K562 (cell line): Measurements from ENCODE around the gene B2M. TPM values are rescaled to one million over a fixed set of nuclear protein-coding genes. Genes with fewer than 3 reads are reported as not detected.

Experiments
- DPF2 ChIP-seq: fragments of 450-650 bp; IDR thresholded peaks from 2 replicates; pipeline ENCODE4 v1.6.1; 2016
- E2F6 ChIP-seq, 2 experiments: IDR thresholded peaks; 2 replicates each; pipeline ENCODE4 v1.6.1; 2011; ENCODE audit warnings: borderline replicate concordance in 1 of 2, control low read depth in 1 of 2, low read depth in 1 of 2, low read length in 1 of 2, mild to moderate bottlenecking in 1 of 2, mixed read lengths in 1 of 2, moderate library complexity in 1 of 2; ENCODE audit not compliant: insufficient read depth in 1 of 2, insufficient read length in 1 of 2, poor library complexity in 1 of 2, severe bottlenecking in 1 of 2; ENCODE audit errors: extremely low read depth in 1 of 2
- JUN ChIP-seq, 2 experiments: sonication (generic) in 1 of 2; formaldehyde crosslinking in 1 of 2; IDR thresholded peaks; 2 replicates each; pipeline versions ENCODE4 v1.6.1 to v1.8.0; 2012 to 2022; ENCODE audit warnings: borderline replicate concordance in 2 of 2, mild to moderate bottlenecking in 2 of 2, improper control_type of control experiment in 1 of 2, low read depth in 1 of 2, low read length in 1 of 2, missing genetic modification reagents in 1 of 2
- JUND ChIP-seq, 2 experiments: IDR thresholded peaks; 2 replicates in 1 of 2; 3 replicates in 1 of 2; pipeline ENCODE4 v1.6.1; 2011; ENCODE audit warnings: borderline replicate concordance in 2 of 2, low read depth in 2 of 2, low read length in 2 of 2, improper control_type of control experiment in 1 of 2, missing biosample characterization in 1 of 2, missing genetic modification characterization in 1 of 2, missing genetic modification reagents in 1 of 2
- MCM3 ChIP-seq: fragments of 450-650 bp; IDR thresholded peaks from 2 replicates; pipeline ENCODE4 v1.6.1; 2016
- RB1 ChIP-seq: fragments of 450-650 bp; IDR thresholded peaks from 2 replicates; pipeline ENCODE4 v1.6.1; 2017; ENCODE audit warnings: low read depth, mild to moderate bottlenecking
- SMAD3 ChIP-seq: fragments of 450-650 bp; formaldehyde crosslinking; conservative IDR thresholded peaks from 2 replicates; pipeline ENCODE4 v1.4.0; 2020; ENCODE audit warnings: mild to moderate bottlenecking
- STAT5A ChIP-seq: IDR thresholded peaks from 2 replicates; pipeline ENCODE4 v1.6.1; 2012; ENCODE audit warnings: low read length, inconsistent platforms, borderline replicate concordance
- TFE3 ChIP-seq: fragments of 450-650 bp; formaldehyde crosslinking; IDR thresholded peaks from 2 replicates; pipeline ENCODE4 v1.4.0; 2020; ENCODE audit warnings: mild to moderate bottlenecking, mixed read lengths
- THRA ChIP-seq: fragments of 450-650 bp; IDR thresholded peaks from 2 replicates; pipeline ENCODE4 v1.6.1; 2017; ENCODE audit warnings: mild to moderate bottlenecking, moderate library complexity
- ZBTB11 ChIP-seq, 3 experiments: fragments of 200-800 bp in 1 of 3; fragments of 250-450 bp in 1 of 3; fragments of 450-650 bp in 1 of 3; sonication (Bioruptor Pico) in 1 of 3; sonication (Bioruptor generic) in 1 of 3; formaldehyde crosslinking in 1 of 3; IDR thresholded peaks; 2 replicates each; pipeline versions ENCODE4 v1.6.1 to v1.8.0; 2016 to 2022; ENCODE audit warnings: mild to moderate bottlenecking in 2 of 3, missing genetic modification characterization in 2 of 3, missing compliant biosample characterization in 1 of 3, moderate library complexity in 1 of 3
- ZFX ChIP-seq: sonication (generic); formaldehyde crosslinking; IDR thresholded peaks from 2 replicates; pipeline ENCODE4 v1.8.0; 2022; ENCODE audit warnings: mild to moderate bottlenecking, missing genetic modification reagents, moderate library complexity
- ZNF232 ChIP-seq: sonication (generic); formaldehyde crosslinking; IDR thresholded peaks from 2 replicates; pipeline ENCODE4 v1.8.0; 2022; ENCODE audit warnings: mild to moderate bottlenecking, missing genetic modification reagents
- ZNF408 ChIP-seq: fragments of 250-450 bp; sonication (Bioruptor Pico); IDR thresholded peaks from 2 replicates; pipeline ENCODE4 v1.4.0; 2020; ENCODE audit warnings: low read depth, mild to moderate bottlenecking, moderate library complexity
- ZNF57 ChIP-seq: fragments of 450-650 bp; formaldehyde crosslinking; IDR thresholded peaks from 2 replicates; pipeline ENCODE4 v1.4.0; 2020; ENCODE audit warnings: mild to moderate bottlenecking, moderate library complexity
- ZNF740 ChIP-seq, 3 experiments: fragments of 200-800 bp in 1 of 3; sonication (Bioruptor generic) in 1 of 3; sonication (generic) in 1 of 3; formaldehyde crosslinking in 1 of 3; IDR thresholded peaks; 2 replicates each; pipeline versions ENCODE4 v1.6.1 to v1.8.0; 2016 to 2022; ENCODE audit warnings: mild to moderate bottlenecking in 2 of 3, missing compliant biosample characterization in 2 of 3, missing genetic modification characterization in 2 of 3, missing genetic modification reagents in 1 of 3
- polyA plus RNA-seq, 8 experiments: library from polyadenylated mRNA; depleted of rRNA in 4 of 8; stranded (reverse) in 5 of 8; unstranded in 3 of 8; fragments of >200 nt; fragmentation: Nextera tagmentation in 2 of 8; fragmentation: Illumina TruSeq in 1 of 8; extraction: Ambion mirVana in 2 of 8; extraction: Trizol in 1 of 8; gene quantifications; 2 replicates each; pipeline versions ENCODE4 v1.2.1 to v1.2.3, GENCODE V29; 2011 to 2014; ENCODE audit warnings: inconsistent platforms in 1 of 8, missing spikeins in 1 of 8
- total RNA-seq, 7 experiments: library from RNA; depleted of rRNA in 6 of 7; stranded (reverse); fragments of >200 nt in 6 of 7; fragmentation: Illumina TruSeq in 2 of 7; extraction: Trizol in 2 of 7; gene quantifications; 2 replicates each; pipeline versions ENCODE4 v1.2.1 to v1.2.3, GENCODE V29; 2011 to 2021; ENCODE audit warnings: low replicate concordance in 1 of 7

The B2M gene
- total and polyA plus RNA-seq, 9 of the 15 experiments (the other 6 are each of a cell fraction or from before 2014, with no cell fraction given): 460 to 3,138 (median 1,032) TPM

GRCh38 chr15:44711096-44711742 is at the start of gene B2M, which contains the start of gene PATL2 (continued):
- TF ChIP-seq TFE3 (CRISPR knock-in tag): peak; percentile 63
- no peak for TF ChIP-seq THRA
- no peak for TF ChIP-seq SMAD3 (CRISPR knock-in tag)
- TF ChIP-seq ZBTB11 (CRISPR knock-in tag; IDR thresholded peaks at IDR 0.05): no peak
- TF ChIP-seq ZNF232 (CRISPR knock-in tag): peak; percentile 46; the same call in 1 of the 2 replicates
- TF ChIP-seq ZFX: peak; percentile 89
- peak; percentile 44 for TF ChIP-seq RB1
- peak; percentile 43 to 44 for TF ChIP-seq E2F6 (IDR thresholded peaks at IDR 0.05; ENCODE audit: borderline replicate concordance in 1 of 2, extremely low read depth in 1 of 2, insufficient read depth in 1 of 2, insufficient read length in 1 of 2, low read depth in 1 of 2, low read length in 1 of 2, poor library complexity in 1 of 2, severe bottlenecking in 1 of 2)
- no peak for TF ChIP-seq DPF2
- no peak for TF ChIP-seq ZNF57 (CRISPR knock-in tag)
- no peak for TF ChIP-seq ZNF740 (CRISPR knock-in tag; IDR thresholded peaks at IDR 0.05)
- no peak for TF ChIP-seq ZNF740 (tag; IDR thresholded peaks at IDR 0.05)
- no peak for TF ChIP-seq STAT5A
- TF ChIP-seq JUN (IDR thresholded peaks at IDR 0.05; ENCODE audit: borderline replicate concordance, low read depth, low read length): no peak
- 0 out of 2 replicates have a peak, but pooled peaks have one; percentile 10 for TF ChIP-seq JUN (CRISPR knock-in tag; IDR thresholded peaks at IDR 0.05; ENCODE audit: borderline replicate concordance)
- TF ChIP-seq ZNF408 (CRISPR knock-in tag): no peak
- TF ChIP-seq JUND (IDR thresholded peaks at IDR 0.05; ENCODE audit: borderline replicate concordance, low read depth, low read length): peak; percentile 38; the same call in 1 of the 2 replicates
- TF ChIP-seq JUND (tag; IDR thresholded peaks at IDR 0.05; ENCODE audit: borderline replicate concordance, low read depth, low read length): peak; percentile 39; the same call in 1 of the 3 replicates
- no peak for TF ChIP-seq MCM3
